Inflammatory macrophage treated with lipopolysaccharide for 1 hour (primary cell): Measurements from ENCODE around the gene POR.
A peak's percentile ranks its signal among the peaks of the same experiment; 100 is the strongest.
"Not testable (repeated sequence)": the region's sequence is repeated elsewhere in the genome, so short reads cannot be mapped to it uniquely, and the experiment has no call there.

ENCODE experiments used
- DNase-seq, 2 donors: peaks; one replicate each; pipeline ENCODE4 v3.0.0-alpha.2; 2020 to 2022

Gene POR

GRCh38 chr7:75914655-75915415 lies at the start of gene POR:
TSS of gene POR (plus strand) at chr7:75915155. CDS start at chr7:75954002, 38,847 bp downstream.
- peak; percentile 88 to 98 for DNase-seq

- DNase-seq = no peak
Measured at GRCh38 chr7:75866114-75866488, 48.9 kb upstream of the POR start.

- peak; percentile 57 to 67 for DNase-seq
Measured at GRCh38 chr7:75866489-75867389, 48.2 kb upstream of the POR start.

GRCh38 chr7:75867390-75867717 lies 47.6 kb upstream of the POR start:
- no peak for DNase-seq

GRCh38 chr7:75868153-75868552 lies 46.8 kb upstream of the POR start:
- no peak for DNase-seq

- no peak for DNase-seq
Measured at GRCh38 chr7:75869776-75870379, 45.1 kb upstream of the POR start.

GRCh38 chr7:75870557-75871161 lies 44.3 kb upstream of the POR start:
- peak; percentile 59 for DNase-seq

- peak; percentile 77 to 90 for DNase-seq
Measured at GRCh38 chr7:75872073-75872782, 42.7 kb upstream of the POR start.

- not testable (repeated sequence) for DNase-seq
Measured at GRCh38 chr7:75874180-75874579, 40.8 kb upstream of the POR start.

GRCh38 chr7:75875113-75876080 lies 39.6 kb upstream of the POR start:
- DNase-seq = no peak

GRCh38 chr7:75876126-75876881 lies 38.7 kb upstream of the POR start:
- peak; percentile 94 to 95 for DNase-seq

GRCh38 chr7:75878312-75878768 lies 36.6 kb upstream of the POR start:
- DNase-seq = no peak

GRCh38 chr7:75878769-75879611 lies 36.0 kb upstream of the POR start, which contains the start of gene RHBDD2:
TSS of gene RHBDD2 (plus strand) at chr7:75879034. CDS start at chr7:75879083, 49 bp downstream.
- DNase-seq = peak; percentile 92 to 97

- DNase-seq = peak in 1 of 2 donors; percentile 50
Measured at GRCh38 chr7:75879771-75880184, 35.2 kb upstream of the POR start.

GRCh38 chr7:75880242-75880641 lies 34.7 kb upstream of the POR start:
- no peak for DNase-seq

GRCh38 chr7:75881436-75882095 lies 33.4 kb upstream of the POR start:
- DNase-seq = no peak

- not testable (repeated sequence) for DNase-seq
Measured at GRCh38 chr7:75883265-75883824, 31.6 kb upstream of the POR start.

- DNase-seq = no peak
Measured at GRCh38 chr7:75884476-75884875, 30.5 kb upstream of the POR start.
